Activated CD8-positive, alpha-beta memory T cell treated with anti-CD3 and anti-CD28 coated beads, Interleukin-2, amount 10 ng/mL, durations not matched to agents 7 days and 5 days (primary cell): Measurements from ENCODE around the gene ZNF256. TPM values are rescaled to one million over a fixed set of nuclear protein-coding genes. Genes with fewer than 3 reads are reported as not detected.
"Not testable (repeated sequence)": the region's sequence is repeated elsewhere in the genome, so short reads cannot be mapped to it uniquely, and the experiment has no call there.

Experiments used
- ATAC-seq: fragments of 150-1000 bp; cut with Tn5 transposase; one replicate; pipeline ENCODE4 v1.10.0; 2021; ENCODE audit warnings: moderate library complexity
- CTCF ChIA-PET: fragments of 350-600 bp; sonication (Branson Sonifier 250); formaldehyde crosslinking; loops from one replicate; lab custom pipeline; 2021; ENCODE audit warnings: antibody characterized with exemption; lab: Charles Lee
- DNase-seq: peaks from one replicate; pipeline ENCODE4 v3.0.0-alpha.2; 2020
- H3K27ac Mint-ChIP-seq: one replicate; pipeline ENCODE4 v1.8.0; 2021; ENCODE audit warnings: mild to moderate bottlenecking, mixed read lengths
- H3K27me3 Mint-ChIP-seq: one replicate; pipeline ENCODE4 v1.8.0; 2021; ENCODE audit warnings: mixed read lengths
- H3K36me3 Mint-ChIP-seq: one replicate; pipeline ENCODE4 v1.8.0; 2021; ENCODE audit warnings: mild to moderate bottlenecking, mixed read lengths
- H3K4me1 Mint-ChIP-seq: one replicate; pipeline ENCODE4 v1.8.0; 2021; ENCODE audit warnings: mixed read lengths
- H3K4me3 Mint-ChIP-seq: one replicate; pipeline ENCODE4 v1.8.0; 2021; ENCODE audit warnings: mild to moderate bottlenecking, moderate library complexity, mixed read lengths
- H3K9me3 Mint-ChIP-seq: one replicate; pipeline ENCODE4 v1.8.0; 2022; ENCODE audit warnings: low read depth, mixed read lengths
- total RNA-seq, 2 experiments: library from RNA; stranded (reverse); gene quantifications; one replicate each; pipeline ENCODE4 v1.2.3, GENCODE V29; 2021

ZNF256 gene
- total RNA-seq, 2 experiments from 2014 or later = 7.6 to 9.3 TPM

GRCh38 chr19:57934820-57935665, 12.5 kb downstream of the ZNF256 start, which contains the start of gene ZNF418:
Gene ZNF418, minus strand, starts transcription at chr19:57935402. Its CDS starts 1,580 bp downstream, at chr19:57933822.
- peaks cover 31% of the 10 kb centered on the region for H3K9me3 Mint-ChIP-seq
- DNase-seq (peak; percentile 81), ATAC-seq (peak; percentile 99)
- peaks cover 70% of the 10 kb centered on the region for H3K36me3 Mint-ChIP-seq
- H3K4me1 Mint-ChIP-seq = peaks cover 7% of the 10 kb centered on the region
- H3K27ac Mint-ChIP-seq = peak within 1 kb of the TSS; percentile 87
- peak within 1 kb of the TSS; percentile 83 for H3K4me3 Mint-ChIP-seq
- no peaks in the 10 kb centered on the region for H3K27me3 Mint-ChIP-seq
- CTCF ChIA-PET = no interaction called here

- DNase-seq (no peak), ATAC-seq (no peak)
- Mint-ChIP-seq H3K27me3 (no peaks in the 10 kb centered on the region), H3K27ac (no peak overlapping the region), H3K9me3 (peaks cover 38% of the 10 kb centered on the region), H3K36me3 (peaks cover 59% of the 10 kb centered on the region), H3K4me3 (no peak overlapping the region), H3K4me1 (no peaks in the 10 kb centered on the region)
- CTCF ChIA-PET = no interaction called here
Measured at GRCh38 chr19:57927587-57927986, 19.9 kb downstream of the ZNF256 start.

- peak within 1 kb of the TSS; percentile 90 for H3K4me3 Mint-ChIP-seq
- peak; percentile 92 for DNase-seq
- CTCF ChIA-PET = interaction anchor here (0.9 to 1.2 kb wide), 3 partner anchors 14 to 189 kb away, joined by 4 to 8 read pairs (median 5); partner anchors contain the start of gene ZNF671
- H3K36me3 Mint-ChIP-seq = peaks cover 66% of the 10 kb centered on the region
- peak within 1 kb of the TSS; percentile 96 for H3K27ac Mint-ChIP-seq
- ATAC-seq = peak; percentile 99
- peaks cover 23% of the 10 kb centered on the region for H3K9me3 Mint-ChIP-seq
- H3K27me3 Mint-ChIP-seq = not testable (repeated sequence)
- peaks cover 33% of the 10 kb centered on the region for H3K4me1 Mint-ChIP-seq
Measured at GRCh38 chr19:57916168-57916995, 31.1 kb downstream of the ZNF256 start, which contains the start of gene ZNF417. Gene ZNF417, minus strand, starts transcription at chr19:57916592. Its CDS starts 181 bp downstream, at chr19:57916411.

DNA sequence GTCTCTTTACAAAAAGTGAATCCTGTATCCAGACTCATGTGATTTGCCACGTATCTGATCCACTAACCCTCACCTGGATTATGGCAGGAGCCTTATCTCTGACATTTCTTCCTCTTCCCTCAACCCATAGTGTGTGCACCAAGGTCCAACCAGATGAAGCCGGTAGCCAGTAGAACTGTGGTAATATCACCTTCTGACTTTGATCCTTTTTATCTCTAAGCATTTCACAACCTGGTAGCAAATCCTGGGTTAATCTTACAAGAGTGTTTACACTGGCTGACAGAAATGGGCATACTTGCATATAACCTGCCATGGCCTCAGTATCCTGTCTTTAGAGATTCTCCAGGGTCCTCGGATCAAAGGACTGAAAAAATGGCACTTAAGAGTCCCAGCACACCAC, 33.0 kb downstream of the ZNF256 start:
- CTCF ChIA-PET = no interaction called here
- no peaks in the 10 kb centered on the region for H3K27me3 Mint-ChIP-seq
- no peak overlapping the region for H3K27ac Mint-ChIP-seq
- H3K9me3 Mint-ChIP-seq = peaks cover 23% of the 10 kb centered on the region
- no peak overlapping the region for H3K4me3 Mint-ChIP-seq
- DNase-seq = no peak
- peaks cover 33% of the 10 kb centered on the region for H3K4me1 Mint-ChIP-seq
- peaks cover 70% of the 10 kb centered on the region for H3K36me3 Mint-ChIP-seq
- no peak for ATAC-seq

- DNase-seq (no peak), ATAC-seq (no peak)
- Mint-ChIP-seq H3K4me3 (no peak overlapping the region), H3K27me3 (no peaks in the 10 kb centered on the region), H3K36me3 (peaks cover 62% of the 10 kb centered on the region), H3K27ac (no peak overlapping the region), H3K4me1 (peaks cover 9% of the 10 kb centered on the region), H3K9me3 (peaks cover 22% of the 10 kb centered on the region)
- CTCF ChIA-PET = interaction anchor here (1.0 kb wide), 1 partner anchor 19 kb away, joined by 3 read pairs; no protein-coding TSS in a partner anchor
Measured at GRCh38 chr19:57907394-57907793, 40.1 kb downstream of the ZNF256 start.

GRCh38 chr19:57905258-57905657, 42.2 kb downstream of the ZNF256 start:
- DNase-seq (no peak), ATAC-seq (no peak)
- CTCF ChIA-PET = no interaction called here
- H3K9me3 Mint-ChIP-seq = peaks cover 16% of the 10 kb centered on the region
- H3K27me3 Mint-ChIP-seq = no peaks in the 10 kb centered on the region
- peaks cover 48% of the 10 kb centered on the region for H3K36me3 Mint-ChIP-seq
- no peak overlapping the region for H3K4me3 Mint-ChIP-seq
- H3K4me1 Mint-ChIP-seq = peaks cover 5% of the 10 kb centered on the region
- H3K27ac Mint-ChIP-seq = no peak overlapping the region

GRCh38 chr19:57903618-57904184, 43.8 kb downstream of the ZNF256 start:
- ATAC-seq = no peak
- Mint-ChIP-seq H3K4me3 (no peak overlapping the region), H3K27me3 (no peaks in the 10 kb centered on the region), H3K36me3 (peaks cover 39% of the 10 kb centered on the region), H3K27ac (no peak overlapping the region), H3K4me1 (peaks cover 5% of the 10 kb centered on the region), H3K9me3 (peaks cover 10% of the 10 kb centered on the region)
- DNase-seq = no peak
- CTCF ChIA-PET = no interaction called here

DNA sequence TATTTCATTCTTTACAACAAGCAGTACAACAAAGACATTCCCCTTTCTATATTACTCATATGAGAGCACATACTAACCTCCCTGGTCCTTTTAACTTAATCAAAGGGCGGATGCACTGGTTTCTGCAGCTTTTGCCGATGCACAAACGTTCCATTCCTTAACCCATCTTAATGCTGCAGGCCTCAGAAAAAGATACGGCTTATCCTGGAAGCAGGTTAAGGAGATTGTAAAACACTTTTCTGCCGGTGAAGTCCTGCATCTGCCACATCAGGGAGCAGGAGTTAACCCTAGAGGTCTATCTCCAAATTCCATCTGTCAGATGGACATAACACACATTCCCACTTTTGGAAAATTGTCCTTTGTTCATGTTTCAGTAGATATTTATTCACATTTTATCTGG, 47.2 kb downstream of the ZNF256 start:
- Mint-ChIP-seq H3K27ac (no peak overlapping the region), H3K9me3 (no peaks in the 10 kb centered on the region), H3K27me3 (no peaks in the 10 kb centered on the region), H3K4me1 (peaks cover 7% of the 10 kb centered on the region), H3K36me3 (peaks cover 19% of the 10 kb centered on the region), H3K4me3 (no peak overlapping the region)
- CTCF ChIA-PET = no interaction called here
- ATAC-seq (no peak), DNase-seq (no peak)

Other genes with a start within 250 kb of the ZNF256 start
- gene ZNF154, start 238.5 kb downstream of the ZNF256 start, total RNA-seq = 1 to 10 TPM; 4.0 to 5.6 TPM
- 10 to 100 TPM; 13.0 to 13.8 TPM for gene ZNF671, start 220.1 kb downstream of the ZNF256 start, total RNA-seq
- gene ZNF776, start 200.9 kb downstream of the ZNF256 start, total RNA-seq = 10 to 100 TPM; 15.4 to 18.1 TPM
- 10 to 100 TPM; 20.4 to 23.0 TPM for gene ZNF586, start 178.0 kb downstream of the ZNF256 start, total RNA-seq
- 10 to 100 TPM in 1 of 2 experiments, 1 to 10 TPM in 1; 9.7 to 11.1 TPM for gene ZNF552, start 132.8 kb downstream of the ZNF256 start, total RNA-seq
- gene ZNF587B, start 117.4 kb downstream of the ZNF256 start, total RNA-seq = 10 to 100 TPM; 14.6 to 19.3 TPM
- 10 to 100 TPM; 30.8 to 41.2 TPM for gene ZNF587, start 97.8 kb downstream of the ZNF256 start, total RNA-seq
- gene ZNF814, start 58.7 kb downstream of the ZNF256 start, total RNA-seq = 10 to 100 TPM; 26.7 to 28.1 TPM
- gene ZNF417, start 31.1 kb downstream of the ZNF256 start, total RNA-seq = 10 to 100 TPM; 17.8 to 24.0 TPM
- gene ZNF418, start 12.3 kb downstream of the ZNF256 start, total RNA-seq = 1 to 10 TPM; 5.7 to 6.6 TPM
- gene C19orf18, start 26.8 kb upstream of the ZNF256 start, total RNA-seq = under 1 TPM; 0.33 to 0.88 TPM
- gene ZNF606, start 55.1 kb upstream of the ZNF256 start, total RNA-seq = 10 to 100 TPM; 11.6 to 12.8 TPM
- gene ZSCAN1, start 86.3 kb upstream of the ZNF256 start, total RNA-seq = not detected
- gene ZNF135, start 111.6 kb upstream of the ZNF256 start, total RNA-seq = under 1 TPM; 0.49 to 0.76 TPM
- gene ZSCAN18, start 150.5 kb upstream of the ZNF256 start, total RNA-seq = 10 to 100 TPM; 15.9 to 24.8 TPM
- 1 to 10 TPM; 4.0 to 4.6 TPM for gene ZNF329, start 203.1 kb upstream of the ZNF256 start, total RNA-seq
- 10 to 100 TPM; 30.1 to 36.0 TPM for gene ZNF274, start 235.4 kb upstream of the ZNF256 start, total RNA-seq